ENCODE measurements around the gene HTT-AS. TPM values are rescaled to one million over a fixed set of nuclear protein-coding genes. Genes with fewer than 3 reads are reported as not detected.
A peak's percentile ranks its signal among the peaks of the same experiment; 100 is the strongest.

Gene HTT-AS
- total RNA-seq, 1 experiment from 2014 or later = not detected

DNA sequence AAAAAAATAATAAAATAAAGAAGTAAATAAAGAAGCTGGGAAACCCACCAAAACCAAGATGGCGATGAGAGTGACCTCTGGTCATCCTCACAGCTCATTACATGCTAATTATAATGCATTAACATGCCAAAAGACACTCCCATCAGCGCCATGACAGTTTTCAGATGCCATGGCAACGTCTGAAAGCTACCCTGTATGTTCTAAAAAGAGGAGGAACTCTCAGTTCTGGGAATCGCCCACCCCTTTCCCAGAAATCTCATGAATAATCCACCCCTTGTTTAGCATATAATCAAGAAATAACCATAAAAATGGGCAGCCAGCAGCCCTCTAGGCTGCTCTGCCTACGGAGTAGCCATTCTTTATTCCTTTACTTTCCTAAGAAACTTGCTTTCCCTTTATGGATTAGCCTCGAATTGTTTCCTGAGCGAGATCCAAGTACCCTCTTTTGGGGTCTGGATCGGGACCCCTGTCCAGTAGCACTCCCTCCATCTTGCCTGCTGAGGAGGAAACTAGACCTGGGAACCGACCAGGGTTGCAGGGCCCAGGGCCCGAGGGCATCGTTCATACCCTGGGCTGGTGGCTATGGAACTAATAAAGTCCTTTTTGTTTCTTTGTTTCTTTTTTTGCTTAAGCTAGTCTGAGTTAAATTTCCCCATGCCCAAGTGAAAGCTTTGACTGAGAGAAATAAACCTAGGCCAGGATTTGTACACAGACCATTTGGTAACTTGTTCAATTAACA lies 30.9 kb downstream of the HTT-AS start:
- H3K9me3 Mint-ChIP-seq (ENCODE audit: low read depth, unreplicated experiment) = no peaks in the 10 kb centered on the region
- H3K36me3 Mint-ChIP-seq (ENCODE audit: insufficient read depth, unreplicated experiment) = peaks cover 9% of the 10 kb centered on the region
- intact Hi-C loops (cut with micrococcal nuclease; ENCODE audit: unreplicated experiment) = no loop called here
- H3K27me3 Mint-ChIP-seq (ENCODE audit: unreplicated experiment) = peaks cover 12% of the 10 kb centered on the region
- CTCF ChIA-PET = interaction anchor here (0.6 kb wide), 1 partner anchor 28 kb away, joined by 4 read pairs; no protein-coding TSS in a partner anchor
- no TSS peak for BruUV-seq (replicated peaks)
- DNase-seq = no peak
- no peak overlapping the region for H3K27ac Mint-ChIP-seq (ENCODE audit: unreplicated experiment)
- H3K4me1 Mint-ChIP-seq (ENCODE audit: low read depth, unreplicated experiment) = peaks cover 10% of the 10 kb centered on the region
- no peak overlapping the region for H3K4me3 Mint-ChIP-seq (ENCODE audit: low read depth, unreplicated experiment)
- TF ChIP-seq, protein P1, sequence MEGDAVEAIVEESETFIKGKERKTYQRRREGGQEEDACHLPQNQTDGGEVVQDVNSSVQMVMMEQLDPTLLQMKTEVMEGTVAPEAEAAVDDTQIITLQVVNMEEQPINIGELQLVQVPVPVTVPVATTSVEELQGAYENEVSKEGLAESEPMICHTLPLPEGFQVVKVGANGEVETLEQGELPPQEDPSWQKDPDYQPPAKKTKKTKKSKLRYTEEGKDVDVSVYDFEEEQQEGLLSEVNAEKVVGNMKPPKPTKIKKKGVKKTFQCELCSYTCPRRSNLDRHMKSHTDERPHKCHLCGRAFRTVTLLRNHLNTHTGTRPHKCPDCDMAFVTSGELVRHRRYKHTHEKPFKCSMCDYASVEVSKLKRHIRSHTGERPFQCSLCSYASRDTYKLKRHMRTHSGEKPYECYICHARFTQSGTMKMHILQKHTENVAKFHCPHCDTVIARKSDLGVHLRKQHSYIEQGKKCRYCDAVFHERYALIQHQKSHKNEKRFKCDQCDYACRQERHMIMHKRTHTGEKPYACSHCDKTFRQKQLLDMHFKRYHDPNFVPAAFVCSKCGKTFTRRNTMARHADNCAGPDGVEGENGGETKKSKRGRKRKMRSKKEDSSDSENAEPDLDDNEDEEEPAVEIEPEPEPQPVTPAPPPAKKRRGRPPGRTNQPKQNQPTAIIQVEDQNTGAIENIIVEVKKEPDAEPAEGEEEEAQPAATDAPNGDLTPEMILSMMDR (IDR thresholded peaks at IDR 0.05; ENCODE audit: unreplicated experiment) = no peak

DNA sequence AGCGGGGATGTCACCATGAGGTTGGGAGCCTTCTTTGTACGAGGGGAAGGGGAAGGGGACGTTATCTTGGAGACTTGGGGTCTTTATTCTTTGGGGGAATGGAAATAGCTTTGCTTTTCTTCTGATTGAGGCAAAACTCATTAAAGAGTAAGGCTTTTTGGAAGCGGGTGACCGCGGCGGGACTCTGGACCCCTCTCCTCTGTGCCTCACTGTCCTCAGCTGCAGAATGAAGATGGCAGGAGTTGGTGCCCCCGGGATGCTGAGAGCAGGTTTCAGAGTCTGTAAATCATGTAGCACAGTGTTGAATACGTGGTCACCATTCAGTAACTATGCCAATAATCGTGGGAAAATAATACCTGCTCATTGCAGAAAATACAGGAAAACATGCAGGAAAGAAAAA lies 32.1 kb downstream of the HTT-AS start:
- Mint-ChIP-seq H3K27ac (ENCODE audit: unreplicated experiment) (no peak overlapping the region), H3K9me3 (ENCODE audit: low read depth, unreplicated experiment) (no peaks in the 10 kb centered on the region), H3K4me3 (ENCODE audit: low read depth, unreplicated experiment) (peak overlapping the region; percentile 55), H3K4me1 (ENCODE audit: low read depth, unreplicated experiment) (peaks cover 11% of the 10 kb centered on the region), H3K36me3 (ENCODE audit: insufficient read depth, unreplicated experiment) (no peaks in the 10 kb centered on the region), H3K27me3 (ENCODE audit: unreplicated experiment) (peaks cover 20% of the 10 kb centered on the region)
- no peak for DNase-seq
- intact Hi-C loops (cut with micrococcal nuclease; ENCODE audit: unreplicated experiment) = no loop called here
- BruUV-seq (replicated peaks) = no TSS peak
- TF ChIP-seq, protein P1 (IDR thresholded peaks at IDR 0.05; ENCODE audit: unreplicated experiment) = no peak
- CTCF ChIA-PET = no interaction called here

DNA sequence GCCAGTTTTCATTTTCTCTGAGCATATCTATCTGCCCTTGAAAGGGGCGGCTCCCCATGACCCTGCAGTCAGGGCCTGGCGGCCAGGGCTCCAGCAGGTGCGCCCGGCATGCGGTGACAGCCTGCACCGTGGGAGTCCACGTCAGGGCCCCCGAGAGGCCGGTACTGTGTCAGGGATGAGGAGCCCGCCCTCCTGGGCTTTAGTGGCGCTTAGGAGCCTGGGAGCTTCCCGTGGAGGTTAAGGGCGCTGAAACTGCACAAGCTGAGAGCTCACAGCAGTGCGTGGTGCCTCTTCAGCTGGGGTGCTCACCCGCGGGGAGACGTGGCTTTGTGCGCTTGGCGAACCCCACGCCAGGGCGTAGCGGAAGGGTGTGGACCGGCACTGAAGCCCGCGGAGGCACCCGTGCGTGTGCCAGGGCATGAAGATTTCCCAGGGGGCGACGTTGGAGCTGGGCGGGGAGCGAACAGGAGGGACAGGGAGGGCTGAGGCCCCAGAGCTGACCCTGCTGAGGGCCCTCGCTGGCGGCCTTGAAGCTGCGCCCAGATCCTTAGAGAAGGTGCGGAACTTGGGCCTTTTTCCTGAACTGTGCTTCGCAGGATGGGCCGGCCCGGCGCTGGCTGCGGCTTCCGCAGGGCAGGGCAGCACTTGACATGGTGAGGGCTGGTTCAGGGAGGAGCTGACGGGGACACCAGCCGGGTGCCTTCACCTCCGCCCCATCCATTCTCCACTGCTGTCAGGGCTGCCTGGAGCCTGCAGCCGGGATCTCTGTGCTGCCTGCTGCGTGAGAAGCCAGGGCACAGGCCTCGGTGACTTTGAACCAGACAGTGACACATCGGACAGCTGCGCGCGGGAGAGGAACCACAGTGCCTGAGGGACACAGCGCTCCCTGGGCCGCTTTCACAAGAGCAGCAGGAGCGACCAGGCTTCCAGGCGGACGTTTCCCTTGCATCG lies 32.9 kb downstream of the HTT-AS start:
- peak; percentile 15 for DNase-seq
- Mint-ChIP-seq H3K36me3 (ENCODE audit: insufficient read depth, unreplicated experiment) (no peaks in the 10 kb centered on the region), H3K27ac (ENCODE audit: unreplicated experiment) (no peak overlapping the region), H3K4me1 (ENCODE audit: low read depth, unreplicated experiment) (peaks cover 16% of the 10 kb centered on the region), H3K9me3 (ENCODE audit: low read depth, unreplicated experiment) (no peaks in the 10 kb centered on the region), H3K4me3 (ENCODE audit: low read depth, unreplicated experiment) (peak overlapping the region; percentile 55), H3K27me3 (ENCODE audit: unreplicated experiment) (peaks cover 28% of the 10 kb centered on the region)
- BruUV-seq (replicated peaks) = no TSS peak
- intact Hi-C loops (cut with micrococcal nuclease; ENCODE audit: unreplicated experiment) = no loop called here
- CTCF ChIA-PET = no interaction called here
- TF ChIP-seq, protein P1 (IDR thresholded peaks at IDR 0.05; ENCODE audit: unreplicated experiment) = no peak

DNA sequence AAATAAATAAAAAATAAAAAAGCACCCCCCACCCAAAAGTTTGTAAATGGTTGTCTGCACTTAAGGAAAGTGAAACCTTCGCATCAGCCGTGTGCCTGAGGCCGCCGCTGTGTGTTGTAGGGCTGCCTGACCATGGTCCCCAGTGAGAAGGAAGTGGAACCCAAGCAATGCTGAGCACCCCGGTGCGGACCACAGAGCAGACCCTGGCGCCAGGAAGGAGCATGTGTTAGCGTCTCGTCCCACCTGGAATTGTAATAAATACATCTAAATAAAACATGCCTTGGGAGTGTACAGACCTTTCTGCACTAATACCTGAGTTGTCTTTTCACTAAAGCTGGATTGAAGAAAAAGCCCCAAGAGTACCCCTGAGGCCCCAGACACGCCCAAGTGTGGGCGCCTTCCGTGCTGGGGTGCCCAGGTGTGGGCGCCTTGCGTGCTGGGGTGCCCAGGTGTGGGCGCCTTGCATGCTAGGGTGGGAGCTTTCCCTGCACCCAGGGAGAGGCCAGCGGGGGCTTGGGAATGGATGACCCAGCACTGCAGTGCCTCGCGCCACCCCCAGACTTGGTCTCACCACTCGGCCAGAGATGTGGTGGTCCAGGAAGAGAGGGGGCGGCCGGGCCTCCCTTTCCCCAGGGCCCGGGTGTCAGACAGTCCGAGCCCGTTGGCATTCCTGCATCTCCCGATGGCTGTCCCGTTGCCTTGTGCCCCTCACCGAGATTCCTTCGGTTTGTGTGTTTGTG lies 33.7 kb downstream of the HTT-AS start:
- Mint-ChIP-seq H3K4me1 (ENCODE audit: low read depth, unreplicated experiment) (peaks cover 16% of the 10 kb centered on the region), H3K27ac (ENCODE audit: unreplicated experiment) (no peak overlapping the region), H3K4me3 (ENCODE audit: low read depth, unreplicated experiment) (peak overlapping the region; percentile 55), H3K36me3 (ENCODE audit: insufficient read depth, unreplicated experiment) (no peaks in the 10 kb centered on the region), H3K9me3 (ENCODE audit: low read depth, unreplicated experiment) (no peaks in the 10 kb centered on the region), H3K27me3 (ENCODE audit: unreplicated experiment) (peaks cover 36% of the 10 kb centered on the region)
- intact Hi-C loops (cut with micrococcal nuclease; ENCODE audit: unreplicated experiment) = no loop called here
- no peak for DNase-seq
- CTCF ChIA-PET = no interaction called here
- TF ChIP-seq, protein P1 (IDR thresholded peaks at IDR 0.05; ENCODE audit: unreplicated experiment) = no peak
- no TSS peak for BruUV-seq (replicated peaks)
